A673 (cell line): ENCODE results near the gene SCUBE1. TPM values are rescaled to one million over a fixed set of nuclear protein-coding genes. Genes with fewer than 3 reads are reported as not detected.

Source experiments
- BruUV-seq: library from RNA; stranded (reverse); fragments of 400-500 nt; replicated peaks from 2 replicates; lab custom pipeline; 2021; lab: Mats Ljungman, UMichigan
- CTCF ChIA-PET: fragments of 300-600 bp; sonication (Branson Sonifier 250); formaldehyde crosslinking; loops from one replicate; lab custom pipeline; 2022; ENCODE audit warnings: antibody characterized with exemption; lab: Charles Lee
- POLR2A ChIA-PET: fragments of 300-600 bp; sonication (Branson Sonifier 250); formaldehyde crosslinking; loops from one replicate; lab custom pipeline; 2022; ENCODE audit warnings: antibody characterized with exemption; ENCODE audit not compliant: low non-redundant PET; lab: Charles Lee
- DNase-seq: peaks from one replicate; pipeline ENCODE4 v3.0.0-alpha.2; 2015; ENCODE audit warnings: low spot score
- H3K27ac ChIP-seq: fragments of 200-600 bp; sonication (generic); 2 replicates; pipeline ENCODE4 v1.5.1; 2016; ENCODE audit warnings: mixed run types, low read depth, mild to moderate bottlenecking, mixed read lengths, antibody characterized with exemption, low read length; ENCODE audit not compliant: poor library complexity, severe bottlenecking
- H3K27me3 ChIP-seq: fragments of 200-600 bp; sonication (generic); replicated peaks from 2 replicates; pipeline ENCODE4 v1.6.1; 2017; ENCODE audit warnings: mixed run types, low read depth, mild to moderate bottlenecking, mixed read lengths, antibody characterized with exemption, low read length; ENCODE audit not compliant: insufficient read depth, poor library complexity
- H3K36me3 ChIP-seq: fragments of 200-600 bp; sonication (generic); 2 replicates; pipeline ENCODE4 v1.6.1; 2016; ENCODE audit warnings: mixed run types, mild to moderate bottlenecking, mixed read lengths, antibody characterized with exemption, low read length; ENCODE audit not compliant: insufficient read depth, poor library complexity, severe bottlenecking
- H3K4me1 ChIP-seq: fragments of 200-600 bp; sonication (generic); 2 replicates; pipeline ENCODE4 v1.6.1; 2017; ENCODE audit warnings: mixed run types, mild to moderate bottlenecking, mixed read lengths, antibody characterized with exemption, low read length; ENCODE audit not compliant: insufficient read depth, poor library complexity, severe bottlenecking
- H3K4me3 ChIP-seq: fragments of 200-600 bp; sonication (generic); 2 replicates; pipeline ENCODE4 v1.5.1; 2016; ENCODE audit warnings: low read depth, mixed run types, mild to moderate bottlenecking, mixed read lengths, low read length; ENCODE audit not compliant: poor library complexity, severe bottlenecking
- H3K9me3 ChIP-seq: fragments of 200-600 bp; sonication (generic); 2 replicates; pipeline ENCODE4 v1.6.1; 2016; ENCODE audit warnings: mixed run types, low read depth, mild to moderate bottlenecking, mixed read lengths, antibody characterized with exemption, low read length; ENCODE audit not compliant: poor library complexity, severe bottlenecking
- EZH2 ChIP-seq: fragments of 200-600 bp; sonication (generic); IDR thresholded peaks from 2 replicates; pipeline ENCODE4 v1.6.1; 2017; ENCODE audit warnings: borderline replicate concordance, low read depth, mild to moderate bottlenecking, mixed read lengths, antibody characterized with exemption, low read length; ENCODE audit not compliant: poor library complexity, severe bottlenecking
- intact Hi-C: fragments of 100-400 bp; cut with micrococcal nuclease; formaldehyde crosslinking; loops from one replicate; pipeline ENCODE4 v1.10.0; 2022; ENCODE audit not compliant: unreplicated experiment
- total RNA-seq: library from RNA; stranded (reverse); gene quantifications from 2 replicates; pipeline ENCODE4 v1.2.3, GENCODE V29; 2021
- TF ChIP-seq, protein P1 (sequence below): fragments of 300-800, 200-600 bp; sonication (generic); conservative IDR thresholded peaks from 2 replicates; pipeline ENCODE4 v1.5.1; 2017; ENCODE audit warnings: low read depth, mild to moderate bottlenecking, antibody characterized with exemption, low read length, moderate library complexity, mixed read lengths

The SCUBE1 gene
- total RNA-seq, 1 experiment from 2014 or later = 0.24 TPM

GRCh38 chr22:43187171-43188099, 155.7 kb downstream of the SCUBE1 start:
- Histone ChIP-seq H3K36me3 (peaks cover 14% of the 10 kb centered on the region), H3K9me3 (no peaks in the 10 kb centered on the region), H3K27me3 (no peaks in the 10 kb centered on the region), H3K4me1 (peaks cover 10% of the 10 kb centered on the region), H3K27ac (peak overlapping the region; percentile 77), H3K4me3 (peak overlapping the region; percentile 45)
- intact Hi-C loops = no loop called here
- POLR2A ChIA-PET = interaction anchor here (0.6 kb wide), 1 partner anchor 18 kb away, joined by 3 read pairs; no protein-coding TSS in a partner anchor
- BruUV-seq = no TSS peak
- CTCF ChIA-PET = interaction anchor here (0.7 to 1.4 kb wide), 4 partner anchors 10 to 41 kb away, joined by 3 to 9 read pairs (median 6); no protein-coding TSS in a partner anchor
- no peak for TF ChIP-seq EZH2
- TF ChIP-seq, protein P1, sequence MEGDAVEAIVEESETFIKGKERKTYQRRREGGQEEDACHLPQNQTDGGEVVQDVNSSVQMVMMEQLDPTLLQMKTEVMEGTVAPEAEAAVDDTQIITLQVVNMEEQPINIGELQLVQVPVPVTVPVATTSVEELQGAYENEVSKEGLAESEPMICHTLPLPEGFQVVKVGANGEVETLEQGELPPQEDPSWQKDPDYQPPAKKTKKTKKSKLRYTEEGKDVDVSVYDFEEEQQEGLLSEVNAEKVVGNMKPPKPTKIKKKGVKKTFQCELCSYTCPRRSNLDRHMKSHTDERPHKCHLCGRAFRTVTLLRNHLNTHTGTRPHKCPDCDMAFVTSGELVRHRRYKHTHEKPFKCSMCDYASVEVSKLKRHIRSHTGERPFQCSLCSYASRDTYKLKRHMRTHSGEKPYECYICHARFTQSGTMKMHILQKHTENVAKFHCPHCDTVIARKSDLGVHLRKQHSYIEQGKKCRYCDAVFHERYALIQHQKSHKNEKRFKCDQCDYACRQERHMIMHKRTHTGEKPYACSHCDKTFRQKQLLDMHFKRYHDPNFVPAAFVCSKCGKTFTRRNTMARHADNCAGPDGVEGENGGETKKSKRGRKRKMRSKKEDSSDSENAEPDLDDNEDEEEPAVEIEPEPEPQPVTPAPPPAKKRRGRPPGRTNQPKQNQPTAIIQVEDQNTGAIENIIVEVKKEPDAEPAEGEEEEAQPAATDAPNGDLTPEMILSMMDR = peak; percentile 61; the same call in 1 of the 2 replicates
- peak; percentile 97 for DNase-seq

GRCh38 chr22:43186272-43187170, 156.7 kb downstream of the SCUBE1 start, which contains the start of gene TTLL12:
TTLL12 (minus strand) TSS chr22:43187134; CDS start chr22:43187069, 65 bp downstream.
- CTCF ChIA-PET = interaction anchor here (0.6 to 1.4 kb wide), 4 partner anchors 11 to 96 kb away, joined by 3 to 9 read pairs (median 4); no protein-coding TSS in a partner anchor
- POLR2A ChIA-PET = interaction anchor here (0.6 kb wide), 1 partner anchor 18 kb away, joined by 3 read pairs; no protein-coding TSS in a partner anchor
- no peaks in the 10 kb centered on the region for H3K27me3 ChIP-seq
- H3K9me3 ChIP-seq = no peaks in the 10 kb centered on the region
- TF ChIP-seq EZH2 = no peak
- TSS peak; percentile 50 for BruUV-seq
- intact Hi-C loops = no loop called here
- peak within 1 kb of the TSS; percentile 77 for H3K27ac ChIP-seq
- peaks cover 10% of the 10 kb centered on the region for H3K4me1 ChIP-seq
- peak within 1 kb of the TSS; percentile 73 for H3K4me3 ChIP-seq
- DNase-seq = peak; percentile 68
- H3K36me3 ChIP-seq = peaks cover 22% of the 10 kb centered on the region

DNA sequence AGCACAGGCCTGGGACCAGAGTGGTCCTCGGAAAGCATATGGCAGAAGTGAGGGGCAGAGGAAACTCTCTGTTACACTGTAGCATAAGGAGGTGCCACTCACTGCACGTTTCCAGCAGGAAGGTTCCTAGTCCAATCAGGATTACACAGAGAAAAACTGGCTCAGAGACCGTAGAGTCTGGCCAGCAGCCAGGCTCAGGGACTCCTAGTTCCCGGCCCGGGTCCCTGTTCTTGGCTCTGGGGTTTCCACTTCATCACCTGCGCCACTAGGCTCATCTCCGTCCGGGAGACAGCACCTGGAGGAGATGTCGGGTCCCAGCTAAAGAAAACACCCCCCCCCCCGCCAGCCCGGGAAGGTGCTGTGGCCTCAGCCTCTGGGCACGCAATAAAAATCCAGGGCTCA, 157.3 kb downstream of the SCUBE1 start:
- CTCF ChIA-PET = no interaction called here
- peaks cover 10% of the 10 kb centered on the region for H3K4me1 ChIP-seq
- TF ChIP-seq, protein P1 = no peak
- TF ChIP-seq EZH2 = no peak
- H3K9me3 ChIP-seq = no peaks in the 10 kb centered on the region
- POLR2A ChIA-PET = no interaction called here
- intact Hi-C loops = no loop called here
- H3K27ac ChIP-seq = peak overlapping the region; percentile 75
- peak; percentile 62 for DNase-seq
- H3K4me3 ChIP-seq = peak overlapping the region; percentile 73
- H3K36me3 ChIP-seq = peaks cover 24% of the 10 kb centered on the region
- BruUV-seq = no TSS peak
- H3K27me3 ChIP-seq = no peaks in the 10 kb centered on the region
